AG04449 (cell line): ENCODE data around the gene FCHSD2.
"Not testable (repeated sequence)": the region's sequence is repeated elsewhere in the genome, so short reads cannot be mapped to it uniquely, and the experiment has no call there.

Experiments
- CTCF ChIA-PET: fragments of 350-600 bp; formaldehyde crosslinking; extraction: SDS; loops from one replicate; lab custom pipeline; 2021; ENCODE audit warnings: antibody characterized with exemption; lab: Yijun Ruan, JAX
- POLR2A ChIA-PET: fragments of 400-600, 350-600 bp; formaldehyde crosslinking; extraction: SDS; loops from one replicate; lab custom pipeline; 2020; ENCODE audit warnings: antibody characterized with exemption, inconsistent platforms; lab: Yijun Ruan, JAX
- DNase-seq: peaks from one replicate; pipeline ENCODE4 v3.0.0-alpha.2; 2010; ENCODE audit warnings: low read depth, low spot score
- H3K4me3 ChIP-seq: 2 replicates; pipeline ENCODE4 v1.5.1; 2011; ENCODE audit warnings: low read depth, mild to moderate bottlenecking, control low read depth, low read length
- CTCF ChIP-seq: IDR thresholded peaks from one replicate; pipeline ENCODE4 v1.5.1; 2011; ENCODE audit warnings: mild to moderate bottlenecking, moderate library complexity, low read length, control low read depth, inconsistent platforms; ENCODE audit not compliant: insufficient read depth; ENCODE audit errors: missing control alignments

The FCHSD2 gene

DNA sequence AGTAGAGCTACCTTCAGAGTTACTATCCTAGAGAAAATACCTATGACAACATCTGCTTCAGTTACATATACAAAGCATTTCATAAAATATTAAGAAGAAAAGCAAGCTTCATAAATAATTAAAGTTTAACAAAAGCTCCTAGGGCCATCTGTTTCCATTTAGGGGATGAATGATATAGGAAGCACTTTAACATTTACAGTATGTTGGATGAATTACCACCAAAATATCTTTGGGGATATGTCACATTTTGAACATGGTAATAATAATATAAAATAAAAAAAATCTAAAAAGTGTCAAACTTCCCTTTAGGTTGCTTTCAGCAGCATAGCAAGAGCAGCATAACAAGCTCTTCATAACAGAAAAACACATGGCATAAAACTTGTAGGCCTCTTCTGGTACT, 223.3 kb downstream of the FCHSD2 start:
- CTCF ChIA-PET = interaction anchor here (0.6 to 3.8 kb wide), 7 partner anchors 12 to 370 kb away, joined by 3 to 20 read pairs (median 5); no protein-coding TSS in a partner anchor
- H3K4me3 ChIP-seq = no peak overlapping the region
- DNase-seq = no peak
- TF ChIP-seq CTCF = no peak
- POLR2A ChIA-PET = no interaction called here

GRCh38 chr11:72912253-72912652, 229.9 kb downstream of the FCHSD2 start:
- POLR2A ChIA-PET = no interaction called here
- H3K4me3 ChIP-seq = no peak overlapping the region
- CTCF ChIA-PET = no interaction called here
- no peak for DNase-seq
- no peak for TF ChIP-seq CTCF

- CTCF ChIA-PET, DNase-seq, POLR2A ChIA-PET, H3K4me3 ChIP-seq: not testable (repeated sequence)
Measured at GRCh38 chr11:72909558-72910388, 232.3 kb downstream of the FCHSD2 start.

DNA sequence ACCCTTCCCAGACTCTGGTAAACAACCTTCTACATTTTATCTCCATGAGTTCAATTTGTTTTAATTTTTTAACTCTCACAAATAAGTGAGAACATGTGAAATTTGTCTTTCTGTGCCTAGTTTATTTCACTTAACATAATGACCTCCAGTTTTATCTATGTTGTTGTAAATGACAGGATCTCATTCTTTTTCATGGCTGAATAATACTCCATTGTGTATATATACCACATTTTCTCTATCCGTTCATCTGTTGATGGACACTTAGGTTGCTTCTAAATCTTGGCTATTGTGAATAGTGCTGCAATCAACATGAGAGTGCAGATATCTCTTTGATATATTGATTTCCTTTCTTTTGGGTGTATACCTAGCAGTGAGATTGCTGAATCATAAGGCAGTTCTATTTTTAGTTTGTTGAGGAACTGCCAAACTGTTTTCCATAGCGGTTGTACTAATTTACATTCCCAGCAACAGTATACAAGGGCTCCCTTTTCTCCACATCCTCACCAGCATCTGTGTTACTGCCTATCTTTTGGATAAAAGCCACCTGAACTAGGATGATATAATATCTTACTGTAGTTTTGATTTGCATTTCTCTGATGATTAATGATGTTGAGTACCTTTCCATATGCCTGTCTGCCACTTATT, 234.0 kb downstream of the FCHSD2 start:
- CTCF ChIA-PET = no interaction called here

DNA sequence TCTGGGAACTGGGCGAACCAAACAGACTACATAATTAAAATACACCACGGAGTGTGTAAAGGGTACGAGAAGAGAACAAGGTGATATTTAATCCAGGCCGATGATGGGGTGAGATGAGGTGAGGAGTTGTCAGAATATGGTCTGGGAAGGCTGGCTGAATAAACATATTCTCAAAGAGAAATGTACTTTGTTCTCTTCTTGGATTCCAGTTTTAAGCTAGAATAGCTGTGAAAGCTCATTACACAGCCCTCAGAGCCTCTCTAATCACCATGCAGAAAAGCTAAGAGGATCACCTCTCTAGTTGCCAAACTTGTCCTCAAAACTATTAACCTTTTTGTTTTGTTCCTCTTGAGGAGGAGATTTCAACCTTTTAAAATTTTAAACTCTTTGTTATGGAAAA, 238.1 kb downstream of the FCHSD2 start:
- H3K4me3 ChIP-seq = no peak overlapping the region
- CTCF ChIA-PET = no interaction called here
- DNase-seq = no peak

More for the DNA sequence above, 234.0 kb downstream of the FCHSD2 start:
- POLR2A ChIA-PET = no interaction called here
- no peak overlapping the region for H3K4me3 ChIP-seq
- no peak for TF ChIP-seq CTCF
- no peak for DNase-seq

DNA sequence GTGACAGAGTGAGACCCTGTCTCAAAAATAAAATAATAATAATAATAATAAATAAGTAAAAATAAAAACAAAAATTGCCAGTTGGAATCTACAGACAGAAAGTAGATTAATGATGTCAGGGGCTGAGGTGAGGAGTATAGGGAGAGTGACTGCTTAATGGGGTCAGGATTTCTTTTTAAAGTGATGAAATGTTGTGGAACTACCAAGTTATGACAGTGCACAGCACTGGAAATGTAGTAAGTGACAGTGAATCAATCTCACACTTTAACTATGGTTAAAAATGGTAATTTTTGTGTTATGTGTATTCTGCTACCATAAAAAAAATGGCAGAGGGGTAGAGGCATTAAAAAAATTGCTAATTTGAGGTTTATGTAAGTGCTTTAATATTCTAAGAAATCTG, 240.7 kb downstream of the FCHSD2 start:
- ChIA-PET CTCF (no interaction called here), POLR2A (no interaction called here)

More for the DNA sequence above, 238.1 kb downstream of the FCHSD2 start:
- no peak for TF ChIP-seq CTCF
- POLR2A ChIA-PET = no interaction called here

More for the DNA sequence above, 240.7 kb downstream of the FCHSD2 start:
- no peak overlapping the region for H3K4me3 ChIP-seq
- DNase-seq = no peak
- no peak for TF ChIP-seq CTCF
